ENCODE data around the gene ASB7. TPM values are rescaled to one million over a fixed set of nuclear protein-coding genes. Genes with fewer than 3 reads are reported as not detected.

ASB7 gene
- total and polyA plus RNA-seq, 9 donors: 6.3 to 9.6 (median 8.5) TPM

DNA sequence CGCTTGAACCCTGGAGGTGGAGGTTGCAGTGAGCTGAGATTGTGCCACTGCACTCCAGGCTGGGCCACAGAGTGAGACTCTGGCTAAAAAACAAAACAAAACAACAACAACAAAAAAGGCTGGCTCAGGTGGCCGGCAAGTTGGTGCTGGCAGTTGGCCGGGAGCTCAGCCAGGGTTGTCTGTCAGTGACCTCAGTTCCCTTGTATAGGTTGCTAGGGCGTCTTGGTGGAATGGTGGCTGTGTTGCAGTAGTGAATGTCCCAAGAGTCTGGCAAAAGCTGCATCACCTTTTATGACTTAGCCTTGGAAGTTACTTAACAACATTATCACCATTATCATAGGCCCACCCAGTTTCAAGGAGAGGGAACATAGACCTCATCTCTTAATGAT, 40.6 kb downstream of the ASB7 start:
- Histone ChIP-seq H3K27ac (ENCODE audit: low read length) (no peak overlapping the region), H3K4me1 (ENCODE audit: control insufficient read depth, insufficient read depth, low read length) (no peaks in the 10 kb centered on the region), H3K36me3 (ENCODE audit: control insufficient read depth, insufficient read depth, low read length) (no peaks in the 10 kb centered on the region), H3K9me3 (replicated peaks; ENCODE audit: control insufficient read depth, low read depth, low read length) (no peaks in the 10 kb centered on the region), H3K27me3 (ENCODE audit: control insufficient read depth, insufficient read depth, low read length) (no peaks in the 10 kb centered on the region), H3K4me3 (ENCODE audit: low read length) (no peak overlapping the region)
- WGBS (ENCODE audit: insufficient coverage): no CpG with 5 or more reads among the region's 4 CpGs
- no peak for DNase-seq

GRCh38 chr15:100645671-100646070, 43.3 kb downstream of the ASB7 start:
- 82% methylated on average over 4 of the region's 5 CpGs for WGBS (ENCODE audit: insufficient coverage)
- no peaks in the 10 kb centered on the region for H3K27me3 ChIP-seq (ENCODE audit: control insufficient read depth, insufficient read depth, low read length)
- no peak for DNase-seq
- H3K9me3 ChIP-seq (replicated peaks; ENCODE audit: control insufficient read depth, low read depth, low read length): no peaks in the 10 kb centered on the region
- no peak overlapping the region for H3K27ac ChIP-seq (ENCODE audit: low read length)
- H3K36me3 ChIP-seq (ENCODE audit: control insufficient read depth, insufficient read depth, low read length): peaks cover 2% of the 10 kb centered on the region
- H3K4me3 ChIP-seq (ENCODE audit: low read length): no peak overlapping the region
- H3K4me1 ChIP-seq (ENCODE audit: control insufficient read depth, insufficient read depth, low read length): no peaks in the 10 kb centered on the region

GRCh38 chr15:100648951-100649350, 46.6 kb downstream of the ASB7 start:
- 89% methylated on average over 4 of the region's 8 CpGs for WGBS (ENCODE audit: insufficient coverage)
- H3K9me3 ChIP-seq (replicated peaks; ENCODE audit: control insufficient read depth, low read depth, low read length): no peaks in the 10 kb centered on the region
- H3K27me3 ChIP-seq (ENCODE audit: control insufficient read depth, insufficient read depth, low read length): no peaks in the 10 kb centered on the region
- peaks cover 2% of the 10 kb centered on the region for H3K36me3 ChIP-seq (ENCODE audit: control insufficient read depth, insufficient read depth, low read length)
- H3K4me1 ChIP-seq (ENCODE audit: control insufficient read depth, insufficient read depth, low read length): peaks cover 2% of the 10 kb centered on the region
- DNase-seq: no peak
- no peak overlapping the region for H3K27ac ChIP-seq (ENCODE audit: low read length)
- no peak overlapping the region for H3K4me3 ChIP-seq (ENCODE audit: low read length)

GRCh38 chr15:100650685-100651084, 48.3 kb downstream of the ASB7 start:
- H3K27me3 ChIP-seq (ENCODE audit: control insufficient read depth, insufficient read depth, low read length): no peaks in the 10 kb centered on the region
- WGBS (ENCODE audit: insufficient coverage): no CpG with 5 or more reads among the region's 1 CpG
- H3K4me1 ChIP-seq (ENCODE audit: control insufficient read depth, insufficient read depth, low read length): peaks cover 10% of the 10 kb centered on the region
- no peaks in the 10 kb centered on the region for H3K9me3 ChIP-seq (replicated peaks; ENCODE audit: control insufficient read depth, low read depth, low read length)
- no peak overlapping the region for H3K27ac ChIP-seq (ENCODE audit: low read length)
- no peak overlapping the region for H3K4me3 ChIP-seq (ENCODE audit: low read length)
- peaks cover 2% of the 10 kb centered on the region for H3K36me3 ChIP-seq (ENCODE audit: control insufficient read depth, insufficient read depth, low read length)
- DNase-seq: no peak

- WGBS (ENCODE audit: insufficient coverage): 25% methylated on average over 4 of the region's 5 CpGs
- Histone ChIP-seq H3K4me1 (ENCODE audit: control insufficient read depth, insufficient read depth, low read length) (peaks cover 10% of the 10 kb centered on the region), H3K4me3 (ENCODE audit: low read length) (no peak overlapping the region), H3K36me3 (ENCODE audit: control insufficient read depth, insufficient read depth, low read length) (peaks cover 2% of the 10 kb centered on the region), H3K27ac (ENCODE audit: low read length) (no peak overlapping the region), H3K9me3 (replicated peaks; ENCODE audit: control insufficient read depth, low read depth, low read length) (no peaks in the 10 kb centered on the region), H3K27me3 (ENCODE audit: control insufficient read depth, insufficient read depth, low read length) (no peaks in the 10 kb centered on the region)
- peak; percentile 91 for DNase-seq
Observed at GRCh38 chr15:100651253-100651652, 48.9 kb downstream of the ASB7 start.

DNA sequence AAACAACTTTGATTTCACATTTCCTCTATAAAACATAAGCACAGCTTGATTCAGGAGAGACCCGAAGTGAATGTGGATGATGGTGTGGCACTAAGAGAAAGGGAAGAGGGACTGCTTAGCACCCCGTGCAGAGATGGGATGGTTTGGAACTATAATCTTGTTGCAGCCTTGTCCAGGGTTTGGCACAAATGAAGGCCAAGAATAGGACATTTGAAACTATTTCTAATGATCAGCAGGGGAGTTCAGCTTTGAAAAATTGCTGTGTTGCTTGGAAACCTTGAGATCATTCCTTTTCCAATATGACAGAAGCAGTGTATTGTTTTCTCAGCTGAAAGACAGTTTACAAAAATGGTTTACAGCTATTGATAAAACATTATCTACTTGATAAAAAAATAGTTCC, 49.7 kb downstream of the ASB7 start:
- DNase-seq: peak; percentile 47
- Histone ChIP-seq H3K36me3 (ENCODE audit: control insufficient read depth, insufficient read depth, low read length) (peaks cover 2% of the 10 kb centered on the region), H3K4me3 (ENCODE audit: low read length) (no peak overlapping the region), H3K4me1 (ENCODE audit: control insufficient read depth, insufficient read depth, low read length) (peaks cover 10% of the 10 kb centered on the region), H3K27me3 (ENCODE audit: control insufficient read depth, insufficient read depth, low read length) (no peaks in the 10 kb centered on the region), H3K27ac (ENCODE audit: low read length) (peak overlapping the region; percentile 56), H3K9me3 (replicated peaks; ENCODE audit: control insufficient read depth, low read depth, low read length) (no peaks in the 10 kb centered on the region)
- no CpG with 5 or more reads among the region's 2 CpGs for WGBS (ENCODE audit: insufficient coverage)

- Histone ChIP-seq H3K27ac (ENCODE audit: low read length) (peak overlapping the region; percentile 43), H3K36me3 (ENCODE audit: control insufficient read depth, insufficient read depth, low read length) (peaks cover 2% of the 10 kb centered on the region), H3K27me3 (ENCODE audit: control insufficient read depth, insufficient read depth, low read length) (no peaks in the 10 kb centered on the region), H3K4me3 (ENCODE audit: low read length) (no peak overlapping the region), H3K9me3 (replicated peaks; ENCODE audit: control insufficient read depth, low read depth, low read length) (no peaks in the 10 kb centered on the region), H3K4me1 (ENCODE audit: control insufficient read depth, insufficient read depth, low read length) (peaks cover 12% of the 10 kb centered on the region)
- WGBS (ENCODE audit: insufficient coverage): no CpG with 5 or more reads among the region's 1 CpG
- DNase-seq: peak; percentile 48
Observed at GRCh38 chr15:100653608-100654007, 51.2 kb downstream of the ASB7 start.

DNA sequence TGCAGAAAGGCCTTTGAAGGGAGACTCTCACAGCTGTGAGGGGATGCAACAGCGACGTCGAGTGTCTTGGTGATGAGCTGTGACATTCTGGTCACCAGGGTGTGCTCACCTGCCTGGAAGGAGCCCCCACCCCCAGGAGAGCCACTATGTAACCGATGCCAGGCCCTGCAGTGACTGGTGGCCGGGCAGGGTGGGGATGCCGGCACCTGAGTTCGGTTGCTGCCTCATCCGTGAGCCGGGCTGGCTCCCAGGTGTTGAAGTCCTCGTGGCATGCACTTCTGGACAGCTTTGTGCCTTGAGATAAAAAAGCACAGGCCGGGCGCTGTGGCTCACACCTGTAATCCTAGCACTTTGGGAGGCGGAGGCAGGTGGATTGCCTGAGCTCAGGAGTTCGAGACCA, 56.5 kb downstream of the ASB7 start:
- Histone ChIP-seq H3K4me1 (ENCODE audit: control insufficient read depth, insufficient read depth, low read length) (peaks cover 19% of the 10 kb centered on the region), H3K27me3 (ENCODE audit: control insufficient read depth, insufficient read depth, low read length) (no peaks in the 10 kb centered on the region), H3K9me3 (replicated peaks; ENCODE audit: control insufficient read depth, low read depth, low read length) (no peaks in the 10 kb centered on the region), H3K4me3 (ENCODE audit: low read length) (no peak overlapping the region), H3K27ac (ENCODE audit: low read length) (no peak overlapping the region), H3K36me3 (ENCODE audit: control insufficient read depth, insufficient read depth, low read length) (no peaks in the 10 kb centered on the region)
- WGBS (ENCODE audit: insufficient coverage): 81% methylated on average over 10 of the region's 14 CpGs
- DNase-seq: no peak

DNA sequence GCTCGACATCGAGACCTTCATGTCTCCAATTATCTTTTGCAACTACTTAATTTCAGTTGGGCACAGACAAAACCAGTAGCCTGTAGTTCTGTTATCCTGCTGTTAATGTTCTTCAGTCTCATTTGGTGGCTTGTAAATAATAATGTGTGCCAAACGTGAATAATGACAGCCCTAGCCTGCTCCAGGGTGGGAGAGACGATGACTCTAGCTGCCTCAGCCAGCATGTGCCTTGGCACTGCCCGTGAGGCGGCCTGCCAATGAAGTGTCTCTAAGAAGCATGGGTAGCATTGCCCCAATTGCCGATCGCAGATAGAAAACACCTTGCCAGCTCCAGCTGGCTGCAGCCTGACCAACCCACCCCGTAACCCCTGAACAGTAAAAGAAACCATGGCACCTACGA, 58.8 kb downstream of the ASB7 start:
- H3K4me3 ChIP-seq (ENCODE audit: low read length): no peak overlapping the region
- DNase-seq: no peak
- peaks cover 17% of the 10 kb centered on the region for H3K4me1 ChIP-seq (ENCODE audit: control insufficient read depth, insufficient read depth, low read length)
- no peak overlapping the region for H3K27ac ChIP-seq (ENCODE audit: low read length)
- H3K27me3 ChIP-seq (ENCODE audit: control insufficient read depth, insufficient read depth, low read length): no peaks in the 10 kb centered on the region
- H3K9me3 ChIP-seq (replicated peaks; ENCODE audit: control insufficient read depth, low read depth, low read length): no peaks in the 10 kb centered on the region
- 90% methylated on average over 7 of the region's 10 CpGs for WGBS (ENCODE audit: insufficient coverage)
- H3K36me3 ChIP-seq (ENCODE audit: control insufficient read depth, insufficient read depth, low read length): no peaks in the 10 kb centered on the region

- Histone ChIP-seq H3K4me1 (ENCODE audit: control insufficient read depth, insufficient read depth, low read length) (peaks cover 24% of the 10 kb centered on the region), H3K4me3 (ENCODE audit: low read length) (no peak overlapping the region), H3K27ac (ENCODE audit: low read length) (peak overlapping the region; percentile 39), H3K36me3 (ENCODE audit: control insufficient read depth, insufficient read depth, low read length) (no peaks in the 10 kb centered on the region), H3K9me3 (replicated peaks; ENCODE audit: control insufficient read depth, low read depth, low read length) (no peaks in the 10 kb centered on the region), H3K27me3 (ENCODE audit: control insufficient read depth, insufficient read depth, low read length) (no peaks in the 10 kb centered on the region)
- DNase-seq: peak; percentile 61
- WGBS (ENCODE audit: insufficient coverage): 31% methylated on average over 4 of the region's 13 CpGs
Observed at GRCh38 chr15:100663086-100663914, 60.9 kb downstream of the ASB7 start.
